ENCODE measurements around the gene POLR2E.

The POLR2E gene

GRCh38 chr19:1082165-1082927 is 12.8 kb downstream of the POLR2E start:
- H3K4me3 ChIP-seq: peak overlapping the region; percentile 48
- no peak for TF ChIP-seq CTCF (IDR thresholded peaks at IDR 0.05)
- DNase-seq (ENCODE audit: low spot score): no peak
- H3K27ac ChIP-seq: no peak overlapping the region

GRCh38 chr19:1081301-1082164 is 13.6 kb downstream of the POLR2E start:
- peak overlapping the region; percentile 48 for H3K4me3 ChIP-seq
- DNase-seq (ENCODE audit: low spot score): no peak
- TF ChIP-seq CTCF (IDR thresholded peaks at IDR 0.05): no peak
- no peak overlapping the region for H3K27ac ChIP-seq

GRCh38 chr19:1080360-1081161 is 14.6 kb downstream of the POLR2E start:
- DNase-seq (ENCODE audit: low spot score): no peak
- no peak for TF ChIP-seq CTCF (IDR thresholded peaks at IDR 0.05)
- Histone ChIP-seq H3K27ac (no peak overlapping the region), H3K4me3 (no peak overlapping the region)

- no peak for TF ChIP-seq CTCF (IDR thresholded peaks at IDR 0.05)
- no peak overlapping the region for H3K27ac ChIP-seq
- no peak for DNase-seq (ENCODE audit: low spot score)
- H3K4me3 ChIP-seq: no peak overlapping the region
Observed at GRCh38 chr19:1079566-1080111, 15.5 kb downstream of the POLR2E start.

GRCh38 chr19:1076951-1077350 is 18.2 kb downstream of the POLR2E start:
- no peak overlapping the region for H3K27ac ChIP-seq
- no peak for DNase-seq (ENCODE audit: low spot score)
- no peak for TF ChIP-seq CTCF (IDR thresholded peaks at IDR 0.05)
- no peak overlapping the region for H3K4me3 ChIP-seq

- Histone ChIP-seq H3K27ac (no peak overlapping the region), H3K4me3 (no peak overlapping the region)
- DNase-seq (ENCODE audit: low spot score): no peak
- no peak for TF ChIP-seq CTCF (IDR thresholded peaks at IDR 0.05)
Observed at GRCh38 chr19:1076046-1076386, 19.2 kb downstream of the POLR2E start.

All from coronary artery (tissue), 2 donors.